ENCODE data around the gene TRIM23. TPM values are rescaled to one million over a fixed set of nuclear protein-coding genes. Genes with fewer than 3 reads are reported as not detected.

The TRIM23 gene
- total and polyA plus RNA-seq, 2 of the 4 experiments (the other 2 are of a cell fraction): 3.7 to 28.9 TPM

DNA sequence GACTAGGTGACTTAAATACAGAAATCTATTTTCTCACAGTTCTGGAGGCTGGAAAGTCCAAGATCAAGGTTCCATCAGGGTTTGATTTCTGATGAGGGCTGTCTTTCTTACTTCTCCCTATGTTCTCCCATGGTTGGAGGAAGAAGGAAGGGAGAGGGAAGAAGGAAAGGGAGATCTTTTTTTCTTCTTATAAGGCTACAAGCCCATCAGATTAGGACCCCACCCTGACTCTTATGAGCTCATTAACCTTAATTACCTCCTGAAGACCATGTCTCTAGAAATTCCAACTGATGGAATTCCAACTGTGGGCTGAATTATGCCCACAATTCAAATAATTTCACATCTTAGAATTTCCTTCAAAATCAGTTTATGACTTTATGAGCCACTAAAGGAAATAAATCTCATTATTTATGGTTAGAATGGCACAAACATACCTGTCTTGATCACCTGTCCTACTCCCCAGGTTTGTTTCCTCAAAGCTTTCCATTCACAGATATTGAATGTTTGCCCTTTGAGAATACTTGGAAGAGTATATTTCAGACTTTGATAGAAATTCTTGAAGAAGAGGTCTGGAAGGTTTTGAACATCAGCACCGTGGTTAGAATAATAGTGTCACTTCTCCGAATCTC, 53.4 kb downstream of the TRIM23 start:
- ATAC-seq (ENCODE audit: low read depth): no peak
- H2AK5ac ChIP-seq (ENCODE audit: low read depth, low read length): no peak overlapping the region
- TF ChIP-seq FOS (IDR thresholded peaks at IDR 0.05; ENCODE audit: low read depth, low read length) (no peak), RCOR1 (IDR thresholded peaks at IDR 0.05; ENCODE audit: insufficient replicate concordance, low read length) (no peak), NFE2L2 (IDR thresholded peaks at IDR 0.05; ENCODE audit: low read depth, low read length) (no peak)
- TF ChIP-seq, protein P1, sequence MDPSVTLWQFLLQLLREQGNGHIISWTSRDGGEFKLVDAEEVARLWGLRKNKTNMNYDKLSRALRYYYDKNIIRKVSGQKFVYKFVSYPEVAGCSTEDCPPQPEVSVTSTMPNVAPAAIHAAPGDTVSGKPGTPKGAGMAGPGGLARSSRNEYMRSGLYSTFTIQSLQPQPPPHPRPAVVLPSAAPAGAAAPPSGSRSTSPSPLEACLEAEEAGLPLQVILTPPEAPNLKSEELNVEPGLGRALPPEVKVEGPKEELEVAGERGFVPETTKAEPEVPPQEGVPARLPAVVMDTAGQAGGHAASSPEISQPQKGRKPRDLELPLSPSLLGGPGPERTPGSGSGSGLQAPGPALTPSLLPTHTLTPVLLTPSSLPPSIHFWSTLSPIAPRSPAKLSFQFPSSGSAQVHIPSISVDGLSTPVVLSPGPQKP (IDR thresholded peaks at IDR 0.05; ENCODE audit: borderline replicate concordance, low read depth, low read length): no peak
- no peak overlapping the region for H2BK20ac ChIP-seq (ENCODE audit: low read depth, low read length)
- no peak overlapping the region for H4K5ac ChIP-seq (ENCODE audit: low read depth, low read length)
- CTCF ChIA-PET: no interaction called here
- H3K4me3 ChIP-seq (ENCODE audit: insufficient read depth, low read depth, low read length): no peak overlapping the region
- H3K9me3 ChIP-seq (ENCODE audit: control insufficient read depth, insufficient read depth, low read length): no peaks in the 10 kb centered on the region
- H2BK120ac ChIP-seq (ENCODE audit: low read depth, low read length): no peak overlapping the region
- no peak overlapping the region for H4K8ac ChIP-seq (ENCODE audit: low read depth in 2 of 2, low read length in 2 of 2)
- H3K27ac ChIP-seq (ENCODE audit: insufficient read depth, low read length): no peak overlapping the region
- in situ Hi-C loops (cut with MboI; ENCODE audit: low sequenced_read_pairs): no loop called here
- H3K27me3 ChIP-seq (ENCODE audit: control insufficient read depth, insufficient read depth, low read length): no peaks in the 10 kb centered on the region
- H2AK9ac ChIP-seq (replicated peaks; ENCODE audit: low read depth, low read length, poor library complexity): no peak overlapping the region
- H2AFZ ChIP-seq (replicated peaks; ENCODE audit: low read length, poor library complexity): no peak overlapping the region
- peaks cover 13 to 17% of the 10 kb centered on the region in 2 experiments for H3K79me1 ChIP-seq (ENCODE audit: low read depth in 1 of 2, low read length in 2 of 2)
- H3K14ac ChIP-seq (replicated peaks; ENCODE audit: low read depth, low read length): no peak overlapping the region
- H3K9ac ChIP-seq (ENCODE audit: low read depth, low read length): no peak overlapping the region
- H3K4ac ChIP-seq (ENCODE audit: low read depth, low read length): no peak overlapping the region
- H3K4me1 ChIP-seq (ENCODE audit: control insufficient read depth, insufficient read depth, low read length): no peaks in the 10 kb centered on the region
- WGBS, 2 experiments (ENCODE audit: extremely low coverage in 2 of 2, insufficient read length in 1 of 2): no CpG with 5 or more reads among the region's 2 CpGs
- no peaks in the 10 kb centered on the region for H4K20me1 ChIP-seq (ENCODE audit: insufficient read depth, low read length)
- intact Hi-C loops (cut with micrococcal nuclease): loop anchor here (10.0 kb wide), 1 partner anchor 756 kb away; no protein-coding TSS in a partner anchor
- H4K91ac ChIP-seq (ENCODE audit: insufficient read depth, low read depth, low read length): no peak overlapping the region
- dilution Hi-C loops (cut with HindIII; ENCODE audit: low sequenced_read_pairs, unreplicated experiment): no loop called here
- DNase-seq: no peak
- no peak overlapping the region for H2BK5ac ChIP-seq (ENCODE audit: low read depth, low read length, poor library complexity, severe bottlenecking)
- H3K9me1 ChIP-seq (ENCODE audit: insufficient read depth, low read length): no peaks in the 10 kb centered on the region
- BruUV-seq (replicated peaks): no TSS peak
- H3K36me3 ChIP-seq (ENCODE audit: control insufficient read depth, insufficient read depth, low read length): peaks cover 5% of the 10 kb centered on the region; the same call in 1 of the 2 replicates
- H2BK15ac ChIP-seq (ENCODE audit: low read depth, low read length): no peak overlapping the region
- H3K23ac ChIP-seq (ENCODE audit: low read depth, low read length): no peak overlapping the region
- H3K56ac ChIP-seq (ENCODE audit: extremely low read depth, insufficient read depth, low read length): no peak overlapping the region
- no peak overlapping the region for H3K4me2 ChIP-seq (ENCODE audit: low read depth, low read length)
- no peak overlapping the region for H3K18ac ChIP-seq (ENCODE audit: low read depth, low read length)
- POLR2A ChIA-PET (ENCODE audit: unreplicated experiment): no interaction called here

Data from IMR-90 (cell line).